OCI-LY3 (cell line): ENCODE results near the gene TBCE.

Experiments
- CTCF ChIP-seq: fragments of 200-600, 300-600 bp; sonication (generic); IDR thresholded peaks from 2 replicates; pipeline ENCODE4 v1.5.1; 2014; ENCODE audit warnings: antibody characterized with exemption, low read length, low read depth
- EZH2phosphoT487 ChIP-seq: fragments of 200-600 bp; shearing (Covaris generic); IDR thresholded peaks from 2 replicates; pipeline ENCODE4 v1.6.1; 2018; ENCODE audit warnings: antibody characterized with exemption, mixed run types, low read depth

- no peak for TF ChIP-seq CTCF
- TF ChIP-seq EZH2phosphoT487 = no peak
These were observed 42.0 kb downstream of the TBCE start for GRCh38 chr1:235409042-235409820.
